ENCODE results near the gene ERMAP. TPM values are rescaled to one million over a fixed set of nuclear protein-coding genes. Genes with fewer than 3 reads are reported as not detected.

Gene ERMAP
- total and polyA plus RNA-seq, 9 of the 15 experiments (the other 6 are each of a cell fraction or from before 2014, with no cell fraction given) = 8.0 to 31.4 (median 22.5) TPM

- TF ChIP-seq NFIC (IDR thresholded peaks at IDR 0.05) = no peak
- no peak for TF ChIP-seq TOE1 (IDR thresholded peaks at IDR 0.05; ENCODE audit: borderline replicate concordance)
- no peak for TF ChIP-seq TOE1 (CRISPR knock-in tag; IDR thresholded peaks at IDR 0.05; ENCODE audit: borderline replicate concordance, low read depth)
- TF ChIP-seq E2F8 (IDR thresholded peaks at IDR 0.05; ENCODE audit: low read depth, partially characterized antibody) = no peak
- TF ChIP-seq SRSF1 (IDR thresholded peaks at IDR 0.05; ENCODE audit: low read depth, low read length) = no peak
- no peak for TF ChIP-seq ZNF232 (CRISPR knock-in tag; IDR thresholded peaks at IDR 0.05)
- TF ChIP-seq NR2C2 (CRISPR knock-in tag; IDR thresholded peaks at IDR 0.05) = no peak
- TF ChIP-seq NR2C2 (tag; IDR thresholded peaks at IDR 0.05) = peak; percentile 38
- peak in 1 of 2 experiments; percentile 34; a peak in 1 of 4 replicates for TF ChIP-seq RCOR1 (IDR thresholded peaks at IDR 0.05; ENCODE audit: borderline replicate concordance in 1 of 2, low read depth in 2 of 2, low read length in 2 of 2)
- TF ChIP-seq CBX3 (IDR thresholded peaks at IDR 0.05; ENCODE audit: borderline replicate concordance in 1 of 2, low read length in 2 of 2) = no peak
- TF ChIP-seq OTX1 (CRISPR knock-in tag; IDR thresholded peaks at IDR 0.05) = no peak
- TF ChIP-seq ZNF778 (CRISPR knock-in tag; IDR thresholded peaks at IDR 0.05) = no peak
- TF ChIP-seq ZNF174 (CRISPR knock-in tag; IDR thresholded peaks at IDR 0.05) = no peak
- no peak for TF ChIP-seq ZNF184 (CRISPR knock-in tag; IDR thresholded peaks at IDR 0.05)
- no peak for TF ChIP-seq SREBF2 (CRISPR knock-in tag; IDR thresholded peaks at IDR 0.05)
- no peak for TF ChIP-seq MEF2D (tag; conservative IDR thresholded peaks at IDR 0.05; ENCODE audit: low read depth)
- no peak for TF ChIP-seq ZNF77 (CRISPR knock-in tag; IDR thresholded peaks at IDR 0.05)
- no peak for TF ChIP-seq HMGXB4 (CRISPR knock-in tag; IDR thresholded peaks at IDR 0.05)
- no peak for TF ChIP-seq MYC (IDR thresholded peaks at IDR 0.05; ENCODE audit: low read depth, low read length)
- no peak for TF ChIP-seq MYC (CRISPR knock-in tag; IDR thresholded peaks at IDR 0.05; ENCODE audit: borderline replicate concordance, low read depth)
- TF ChIP-seq FOXM1 (IDR thresholded peaks at IDR 0.05; ENCODE audit: low read depth) = no peak
- no peak for TF ChIP-seq FOXM1 (CRISPR knock-in tag; IDR thresholded peaks at IDR 0.05; ENCODE audit: low read depth)
- TF ChIP-seq SMARCA4 (IDR thresholded peaks at IDR 0.05) = peak; percentile 16; the same call in 1 of the 2 replicates
- no peak for TF ChIP-seq MYBL2 (IDR thresholded peaks at IDR 0.05; ENCODE audit: low read depth)
- no peak for TF ChIP-seq MYBL2 (CRISPR knock-in tag; IDR thresholded peaks at IDR 0.05; ENCODE audit: borderline replicate concordance)
Measured at GRCh38 chr1:42820813-42821212, 3.9 kb downstream of the ERMAP start (continued).

All from K562 (cell line).